Body of pancreas (tissue), 4 donors: Measurements from ENCODE around the gene NUP188.

Experiments
- POLR2A ChIP-seq, 3 donors: fragments of 450-650 bp; IDR thresholded peaks; one replicate each; pipeline ENCODE4 v1.6.1; 2016; ENCODE audit warnings: antibody characterized with exemption in 3 of 3, mild to moderate bottlenecking in 2 of 3
- TF ChIP-seq, protein P1 (sequence below), 7 experiments: fragments of 450-650 bp in 4 of 7; fragments of 200-600 bp in 3 of 7; sonication (generic) in 3 of 7; IDR thresholded peaks; one replicate each; pipeline ENCODE4 v1.5.1; 2016 to 2019; ENCODE audit warnings: antibody characterized with exemption in 7 of 7

DNA sequence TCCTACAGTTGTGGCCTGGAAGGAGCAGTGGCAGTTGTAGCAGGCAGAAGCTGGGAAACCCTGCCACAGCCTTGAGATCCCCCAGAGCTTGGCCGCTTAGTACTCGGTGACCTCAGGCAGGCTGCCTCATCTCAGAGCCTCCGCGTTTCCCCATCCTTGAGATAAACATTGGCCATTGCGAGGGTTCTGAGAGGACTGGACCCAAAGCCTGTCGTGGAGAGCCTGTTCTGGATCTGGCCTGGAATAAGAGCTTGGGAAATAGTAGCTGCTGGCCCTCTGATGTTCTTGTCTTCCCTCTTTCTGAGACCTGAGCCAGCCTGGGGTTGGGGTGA, 90.2 kb downstream of the NUP188 start:
- TF ChIP-seq, protein P1, sequence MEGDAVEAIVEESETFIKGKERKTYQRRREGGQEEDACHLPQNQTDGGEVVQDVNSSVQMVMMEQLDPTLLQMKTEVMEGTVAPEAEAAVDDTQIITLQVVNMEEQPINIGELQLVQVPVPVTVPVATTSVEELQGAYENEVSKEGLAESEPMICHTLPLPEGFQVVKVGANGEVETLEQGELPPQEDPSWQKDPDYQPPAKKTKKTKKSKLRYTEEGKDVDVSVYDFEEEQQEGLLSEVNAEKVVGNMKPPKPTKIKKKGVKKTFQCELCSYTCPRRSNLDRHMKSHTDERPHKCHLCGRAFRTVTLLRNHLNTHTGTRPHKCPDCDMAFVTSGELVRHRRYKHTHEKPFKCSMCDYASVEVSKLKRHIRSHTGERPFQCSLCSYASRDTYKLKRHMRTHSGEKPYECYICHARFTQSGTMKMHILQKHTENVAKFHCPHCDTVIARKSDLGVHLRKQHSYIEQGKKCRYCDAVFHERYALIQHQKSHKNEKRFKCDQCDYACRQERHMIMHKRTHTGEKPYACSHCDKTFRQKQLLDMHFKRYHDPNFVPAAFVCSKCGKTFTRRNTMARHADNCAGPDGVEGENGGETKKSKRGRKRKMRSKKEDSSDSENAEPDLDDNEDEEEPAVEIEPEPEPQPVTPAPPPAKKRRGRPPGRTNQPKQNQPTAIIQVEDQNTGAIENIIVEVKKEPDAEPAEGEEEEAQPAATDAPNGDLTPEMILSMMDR (IDR thresholded peaks at IDR 0.05) = no peak
- TF ChIP-seq POLR2A (IDR thresholded peaks at IDR 0.05) = no peak
